ENCODE results near the gene PTGFR. TPM values are rescaled to one million over a fixed set of nuclear protein-coding genes. Genes with fewer than 3 reads are reported as not detected.

PTGFR gene
- total and polyA plus RNA-seq, 10 of the 15 experiments (the other 5 are each of a cell fraction or from before 2014, with no cell fraction given) = not detected

DNA sequence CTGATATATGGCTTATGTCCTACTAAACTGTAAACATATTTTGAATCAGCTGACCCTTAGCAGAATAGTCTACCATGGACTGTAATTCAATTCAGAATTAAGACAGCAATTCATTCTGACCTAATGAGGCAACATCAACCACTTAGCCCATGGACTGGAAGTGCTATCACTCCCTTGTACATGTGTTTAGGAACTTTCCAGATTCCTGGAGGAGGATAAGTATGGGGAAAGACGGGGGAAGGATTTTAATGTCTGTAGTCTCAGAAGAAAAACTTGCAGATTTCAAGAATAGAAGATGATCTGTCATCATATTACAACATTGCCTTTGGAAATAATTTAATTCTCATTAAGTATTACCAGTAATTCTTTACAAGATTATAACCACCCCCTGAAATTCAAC, 56.3 kb downstream of the PTGFR start:
- Histone ChIP-seq H3K27ac (ENCODE audit: control insufficient read depth, insufficient read depth) (no peak overlapping the region), H3K4me1 (ENCODE audit: control insufficient read depth, insufficient read depth, low read length) (no peaks in the 10 kb centered on the region), H3K9me3 (replicated peaks; ENCODE audit: control insufficient read depth, insufficient read depth, low read length) (no peaks in the 10 kb centered on the region), H3K9ac (ENCODE audit: control insufficient read depth, insufficient read depth, low read length) (no peak overlapping the region), H2AFZ (ENCODE audit: control insufficient read depth, low read depth, low read length) (no peak overlapping the region), H3K36me3 (ENCODE audit: control insufficient read depth in 2 of 2, insufficient read depth in 2 of 2, low read length in 1 of 2) (no peaks in the 10 kb centered on the region), H4K20me1 (ENCODE audit: control insufficient read depth, insufficient read depth) (no peaks in the 10 kb centered on the region), H3K4me2 (ENCODE audit: control insufficient read depth, insufficient read depth) (no peak overlapping the region), H3K27me3 (replicated peaks in 1 of 2; ENCODE audit: control insufficient read depth in 2 of 2, insufficient read depth in 2 of 2, low read length in 1 of 2) (no peaks in the 10 kb centered on the region), H3K79me2 (ENCODE audit: control insufficient read depth, insufficient read depth, low read length) (no peaks in the 10 kb centered on the region), H3K4me3 (no peak overlapping the region)
- no peak for FAIRE-seq
- ChIA-PET CTCF (no interaction called here), SMC1A (ENCODE audit: uncharacterized antibody, unreplicated experiment) (interaction anchor here (0.7 to 1.0 kb wide), 2 partner anchors 11 to 34 kb away, joined by 3 to 4 read pairs; no protein-coding TSS in a partner anchor), POLR2A (no interaction called here), RAD21 (ENCODE audit: unreplicated experiment) (no interaction called here)
- no peak for TF ChIP-seq EED (IDR thresholded peaks at IDR 0.05; ENCODE audit: low read depth)
- intact Hi-C loops (cut with micrococcal nuclease; ENCODE audit: unreplicated experiment) (no loop called here), in situ Hi-C loops (cut with MboI) (no loop called here)
- BruUV-seq (replicated peaks) = no TSS peak
- 5% methylated on average over 1 of the region's 1 CpG for WGBS (ENCODE audit: insufficient coverage, insufficient replicate concordance, low lambda C conversion rate, missing lambda C conversion rate)
- no peak for ATAC-seq
- DNase-seq (ENCODE audit: low read depth, low spot score) = no peak

- no peak overlapping the region for H2AFZ ChIP-seq (ENCODE audit: control insufficient read depth, low read depth, low read length)
- H3K27me3 ChIP-seq (replicated peaks in 1 of 2; ENCODE audit: control insufficient read depth in 2 of 2, insufficient read depth in 2 of 2, low read length in 1 of 2) = no peaks in the 10 kb centered on the region
- ChIA-PET SMC1A (ENCODE audit: uncharacterized antibody, unreplicated experiment) (no interaction called here), RAD21 (ENCODE audit: unreplicated experiment) (no interaction called here), CTCF (no interaction called here), POLR2A (no interaction called here)
- FAIRE-seq = no peak
- H3K9me3 ChIP-seq (replicated peaks; ENCODE audit: control insufficient read depth, insufficient read depth, low read length) = no peaks in the 10 kb centered on the region
- no peaks in the 10 kb centered on the region for H3K79me2 ChIP-seq (ENCODE audit: control insufficient read depth, insufficient read depth, low read length)
- ATAC-seq = no peak
- no peak overlapping the region for H3K9ac ChIP-seq (ENCODE audit: control insufficient read depth, insufficient read depth, low read length)
- WGBS (ENCODE audit: insufficient coverage, insufficient replicate concordance, low lambda C conversion rate, missing lambda C conversion rate) = 3% methylated on average over 3 of the region's 3 CpGs
- H3K4me2 ChIP-seq (ENCODE audit: control insufficient read depth, insufficient read depth) = no peak overlapping the region
- H3K4me1 ChIP-seq (ENCODE audit: control insufficient read depth, insufficient read depth, low read length) = no peaks in the 10 kb centered on the region
- H4K20me1 ChIP-seq (ENCODE audit: control insufficient read depth, insufficient read depth) = no peaks in the 10 kb centered on the region
- H3K4me3 ChIP-seq = no peak overlapping the region
- H3K36me3 ChIP-seq (ENCODE audit: control insufficient read depth in 2 of 2, insufficient read depth in 2 of 2, low read length in 1 of 2) = no peaks in the 10 kb centered on the region
- no peak for DNase-seq (ENCODE audit: low read depth, low spot score)
- H3K27ac ChIP-seq (ENCODE audit: control insufficient read depth, insufficient read depth) = no peak overlapping the region
- in situ Hi-C loops (cut with MboI) (no loop called here), intact Hi-C loops (cut with micrococcal nuclease; ENCODE audit: unreplicated experiment) (no loop called here)
- no TSS peak for BruUV-seq (replicated peaks)
- TF ChIP-seq BCLAF1 (IDR thresholded peaks at IDR 0.05) (no peak), SIX5 (IDR thresholded peaks at IDR 0.05; ENCODE audit: low read depth, low read length, severe bottlenecking) (no peak), EED (IDR thresholded peaks at IDR 0.05; ENCODE audit: low read depth) (no peak), IRF4 (IDR thresholded peaks at IDR 0.05; ENCODE audit: low read depth, low read length) (no peak), NBN (IDR thresholded peaks at IDR 0.05) (no peak), ZSCAN29 (IDR thresholded peaks at IDR 0.05) (no peak), BRCA1 (IDR thresholded peaks at IDR 0.05; ENCODE audit: low read depth, low read length) (no peak), EZH2 (IDR thresholded peaks at IDR 0.05; ENCODE audit: borderline replicate concordance, control insufficient read depth, low read depth, low read length) (no peak), FOXM1 (IDR thresholded peaks at IDR 0.05; ENCODE audit: low read depth, low read length) (no peak), STAT3 (IDR thresholded peaks at IDR 0.05; ENCODE audit: low read depth, low read length) (no peak), SMARCA5 (IDR thresholded peaks at IDR 0.05) (no peak)
- TF ChIP-seq, protein P1, sequence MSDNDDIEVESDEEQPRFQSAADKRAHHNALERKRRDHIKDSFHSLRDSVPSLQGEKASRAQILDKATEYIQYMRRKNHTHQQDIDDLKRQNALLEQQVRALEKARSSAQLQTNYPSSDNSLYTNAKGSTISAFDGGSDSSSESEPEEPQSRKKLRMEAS (IDR thresholded peaks at IDR 0.05; ENCODE audit: low read depth, low read length) = no peak
- TF ChIP-seq, protein P2, sequence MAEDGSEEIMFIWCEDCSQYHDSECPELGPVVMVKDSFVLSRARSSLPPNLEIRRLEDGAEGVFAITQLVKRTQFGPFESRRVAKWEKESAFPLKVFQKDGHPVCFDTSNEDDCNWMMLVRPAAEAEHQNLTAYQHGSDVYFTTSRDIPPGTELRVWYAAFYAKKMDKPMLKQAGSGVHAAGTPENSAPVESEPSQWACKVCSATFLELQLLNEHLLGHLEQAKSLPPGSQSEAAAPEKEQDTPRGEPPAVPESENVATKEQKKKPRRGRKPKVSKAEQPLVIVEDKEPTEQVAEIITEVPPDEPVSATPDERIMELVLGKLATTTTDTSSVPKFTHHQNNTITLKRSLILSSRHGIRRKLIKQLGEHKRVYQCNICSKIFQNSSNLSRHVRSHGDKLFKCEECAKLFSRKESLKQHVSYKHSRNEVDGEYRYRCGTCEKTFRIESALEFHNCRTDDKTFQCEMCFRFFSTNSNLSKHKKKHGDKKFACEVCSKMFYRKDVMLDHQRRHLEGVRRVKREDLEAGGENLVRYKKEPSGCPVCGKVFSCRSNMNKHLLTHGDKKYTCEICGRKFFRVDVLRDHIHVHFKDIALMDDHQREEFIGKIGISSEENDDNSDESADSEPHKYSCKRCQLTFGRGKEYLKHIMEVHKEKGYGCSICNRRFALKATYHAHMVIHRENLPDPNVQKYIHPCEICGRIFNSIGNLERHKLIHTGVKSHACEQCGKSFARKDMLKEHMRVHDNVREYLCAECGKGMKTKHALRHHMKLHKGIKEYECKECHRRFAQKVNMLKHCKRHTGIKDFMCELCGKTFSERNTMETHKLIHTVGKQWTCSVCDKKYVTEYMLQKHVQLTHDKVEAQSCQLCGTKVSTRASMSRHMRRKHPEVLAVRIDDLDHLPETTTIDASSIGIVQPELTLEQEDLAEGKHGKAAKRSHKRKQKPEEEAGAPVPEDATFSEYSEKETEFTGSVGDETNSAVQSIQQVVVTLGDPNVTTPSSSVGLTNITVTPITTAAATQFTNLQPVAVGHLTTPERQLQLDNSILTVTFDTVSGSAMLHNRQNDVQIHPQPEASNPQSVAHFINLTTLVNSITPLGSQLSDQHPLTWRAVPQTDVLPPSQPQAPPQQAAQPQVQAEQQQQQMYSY (CRISPR knock-in tag; IDR thresholded peaks at IDR 0.05) = no peak
Observed at GRCh38 chr1:78549331-78549730, 58.6 kb downstream of the PTGFR start.
